NCI-H1436 (cell line): ENCODE results near the gene TBPL2.
"Not testable (repeated sequence)": the region's sequence is repeated elsewhere in the genome, so short reads cannot be mapped to it uniquely, and the experiment has no call there.

Source experiments
- DNase-seq: peaks from one replicate; lab custom pipeline; 2025; lab: John Stamatoyannopoulos, UW

The TBPL2 gene

GRCh38 chr14:55401751-55402150 lies 38.7 kb downstream of the TBPL2 start:
- DNase-seq, result no peak

GRCh38 chr14:55399852-55400251 lies 40.6 kb downstream of the TBPL2 start:
- DNase-seq, result no peak

- no peak for DNase-seq
These were observed 41.2 kb downstream of the TBPL2 start for GRCh38 chr14:55399183-55399582.

- no peak for DNase-seq
These were observed 41.7 kb downstream of the TBPL2 start for GRCh38 chr14:55398679-55399078.

GRCh38 chr14:55389330-55389729 lies 51.1 kb downstream of the TBPL2 start:
- DNase-seq, result no peak

- DNase-seq, result no peak
These were observed 52.3 kb downstream of the TBPL2 start for GRCh38 chr14:55388160-55388559.

GRCh38 chr14:55387121-55387520 lies 53.3 kb downstream of the TBPL2 start:
- DNase-seq, result no peak

- no peak for DNase-seq
These were observed 54.2 kb downstream of the TBPL2 start for GRCh38 chr14:55386037-55386808.

GRCh38 chr14:55384536-55384935 lies 55.9 kb downstream of the TBPL2 start:
- DNase-seq, result no peak

- DNase-seq, result no peak
These were observed 56.8 kb downstream of the TBPL2 start for GRCh38 chr14:55383541-55384140.

- DNase-seq, result not testable (repeated sequence)
These were observed 57.4 kb downstream of the TBPL2 start for GRCh38 chr14:55383056-55383466.

GRCh38 chr14:55382483-55382882 lies 57.9 kb downstream of the TBPL2 start:
- DNase-seq, result no peak

GRCh38 chr14:55381561-55381960 lies 58.9 kb downstream of the TBPL2 start:
- DNase-seq, result no peak

GRCh38 chr14:55381040-55381439 lies 59.4 kb downstream of the TBPL2 start:
- no peak for DNase-seq

GRCh38 chr14:55377236-55377635 lies 63.2 kb downstream of the TBPL2 start:
- DNase-seq, result no peak

GRCh38 chr14:55374771-55375170 lies 65.6 kb downstream of the TBPL2 start:
- no peak for DNase-seq

- no peak for DNase-seq
These were observed 66.4 kb downstream of the TBPL2 start for GRCh38 chr14:55373784-55374705.

GRCh38 chr14:55372825-55373224 lies 67.6 kb downstream of the TBPL2 start:
- DNase-seq, result no peak

- DNase-seq, result no peak
These were observed 68.0 kb downstream of the TBPL2 start for GRCh38 chr14:55372423-55372822.

GRCh38 chr14:55370883-55371455 lies 69.4 kb downstream of the TBPL2 start:
- DNase-seq, result no peak

- DNase-seq, result no peak
These were observed 74.1 kb downstream of the TBPL2 start for GRCh38 chr14:55366271-55366670.
